Subcutaneous adipose tissue (tissue), 4 donors: ENCODE data around the gene HOTAIR. TPM values are rescaled to one million over a fixed set of nuclear protein-coding genes. Genes with fewer than 3 reads are reported as not detected.

Experiments
- CTCF ChIP-seq: fragments of 450-650 bp; IDR thresholded peaks from one replicate; pipeline ENCODE4 v1.5.1; 2016; ENCODE audit warnings: low read depth, mild to moderate bottlenecking, control low read depth, antibody characterized with exemption, moderate library complexity
- total RNA-seq, 4 donors: library from RNA; depleted of rRNA; stranded (reverse); fragments of >200 nt; gene quantifications; one replicate each; pipeline ENCODE4 v1.1.0, GENCODE V29; 2016

The HOTAIR gene
- total RNA-seq, 4 donors from 2014 or later = 0.34 to 3.4 (median 0.61) TPM

- no peak for TF ChIP-seq CTCF
Observed at GRCh38 chr12:53944907-53945847, 29.6 kb downstream of the HOTAIR start.

- TF ChIP-seq CTCF = no peak
Observed at GRCh38 chr12:53944209-53944608, 30.5 kb downstream of the HOTAIR start.

GRCh38 chr12:53942467-53942997 is 32.2 kb downstream of the HOTAIR start:
- TF ChIP-seq CTCF = no peak

- TF ChIP-seq CTCF = no peak
Observed at GRCh38 chr12:53941750-53942149, 33.0 kb downstream of the HOTAIR start.

GRCh38 chr12:53941187-53941586 is 33.6 kb downstream of the HOTAIR start:
- no peak for TF ChIP-seq CTCF

- TF ChIP-seq CTCF = no peak
Observed at GRCh38 chr12:53940443-53941014, 34.2 kb downstream of the HOTAIR start.
